HG03060 (cell line): ENCODE measurements around the gene GGACT.
"Not testable (repeated sequence)": the region's sequence is repeated elsewhere in the genome, so short reads cannot be mapped to it uniquely, and the experiment has no call there.

Experiments
- ATAC-seq: cut with Tn5 transposase; IDR thresholded peaks from one replicate; pipeline ENCODE4 v1.9.1; 2021; ENCODE audit warnings: low read depth, moderate number of reproducible peaks; ENCODE audit not compliant: unreplicated experiment

The GGACT gene

DNA sequence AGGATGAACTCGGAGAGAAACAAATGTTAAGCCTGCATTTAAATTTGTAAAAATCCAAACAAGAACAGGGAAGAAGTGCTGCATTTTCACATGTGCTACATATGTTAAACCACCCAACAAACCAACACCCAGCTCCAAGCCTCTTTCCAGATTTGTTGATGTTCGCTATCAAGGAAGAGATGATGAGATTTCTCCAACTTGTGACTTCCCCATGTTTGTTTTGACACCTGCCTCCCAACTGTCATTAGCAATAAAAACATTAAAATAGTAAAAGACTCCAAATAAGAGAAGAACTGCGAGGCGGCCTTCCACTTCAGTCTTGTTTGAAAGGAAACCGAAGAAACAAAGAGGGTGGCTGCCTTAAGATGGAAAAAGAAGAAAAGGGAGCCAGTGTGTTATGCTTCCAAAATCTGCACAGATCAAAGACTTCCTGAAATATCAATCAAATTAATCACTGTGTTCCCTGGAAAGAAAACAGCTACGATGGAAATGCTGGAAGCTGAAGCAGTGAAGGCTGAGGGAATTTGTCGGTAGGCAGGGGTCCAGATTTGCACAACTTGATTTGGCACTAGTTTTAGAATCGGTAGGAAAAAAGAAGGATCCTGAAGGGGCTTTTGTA is 14.0 kb upstream of the GGACT start:
- ATAC-seq, result no peak

- no peak for ATAC-seq
These were observed 13.1 kb upstream of the GGACT start for GRCh38 chr13:100601716-100602115.

- ATAC-seq, result no peak
These were observed 12.3 kb upstream of the GGACT start for GRCh38 chr13:100600915-100601314.

DNA sequence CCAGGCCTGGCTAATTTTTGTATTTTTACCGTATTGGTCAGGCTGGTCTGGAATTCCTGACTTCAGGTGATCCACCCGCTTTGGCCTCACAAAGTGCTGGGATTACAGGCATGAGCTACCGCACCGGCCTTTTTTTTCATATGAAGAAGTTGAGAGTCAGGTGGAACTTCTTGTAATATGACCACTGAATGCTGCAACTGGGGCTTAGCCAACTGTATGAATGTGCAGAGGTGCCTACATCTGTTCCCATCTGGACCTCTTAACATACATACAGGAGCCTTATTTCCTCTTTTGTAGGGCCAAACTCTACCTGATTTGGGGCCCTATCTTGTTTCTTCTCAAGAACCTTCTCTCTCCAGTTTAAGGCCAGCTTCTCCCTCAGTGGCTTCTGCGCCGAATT is 11.9 kb upstream of the GGACT start:
- no peak for ATAC-seq

GRCh38 chr13:100597253-100597652 is 8.7 kb upstream of the GGACT start:
- ATAC-seq, result no peak

DNA sequence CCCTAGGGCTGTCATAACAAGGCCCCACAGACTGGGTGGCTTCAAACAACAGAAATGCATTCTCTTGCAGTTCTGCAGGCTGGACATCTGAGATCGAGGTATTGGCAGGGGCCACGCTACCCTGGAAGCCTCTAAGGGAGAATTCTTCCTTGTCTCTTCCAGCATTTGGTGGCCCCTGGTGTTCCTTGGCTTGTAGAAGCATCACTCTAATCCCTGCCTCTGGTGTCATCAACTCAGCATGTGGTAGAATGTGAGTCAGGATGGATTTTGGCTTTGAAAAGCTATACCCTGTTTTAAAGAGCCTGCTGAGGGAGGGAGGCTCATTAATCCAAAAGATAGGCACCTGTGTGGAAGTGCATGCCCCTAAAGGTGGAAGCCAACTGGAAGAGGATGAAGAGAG is 7.9 kb upstream of the GGACT start:
- ATAC-seq, result no peak

GRCh38 chr13:100594731-100595130 is 6.1 kb upstream of the GGACT start:
- ATAC-seq, result no peak

DNA sequence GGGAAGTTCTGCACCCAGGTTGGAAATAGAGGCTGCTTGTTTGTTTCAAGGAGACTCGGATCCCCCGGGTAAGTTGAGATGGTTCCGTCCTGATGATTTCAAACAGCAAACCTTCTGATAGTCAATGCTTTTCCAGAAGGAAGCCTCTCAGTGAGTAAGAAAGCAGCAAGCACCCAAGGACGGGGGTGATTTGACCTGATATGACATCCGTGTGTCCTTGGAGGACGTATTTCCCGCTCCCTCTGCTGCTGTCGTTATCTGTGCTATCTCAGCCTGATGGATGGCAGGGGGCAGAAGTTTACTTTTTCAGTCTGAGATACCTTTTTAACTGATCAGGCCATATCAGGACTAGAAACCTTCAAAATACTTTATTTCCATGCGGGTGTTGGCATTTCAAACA is 5.7 kb upstream of the GGACT start:
- no peak for ATAC-seq

DNA sequence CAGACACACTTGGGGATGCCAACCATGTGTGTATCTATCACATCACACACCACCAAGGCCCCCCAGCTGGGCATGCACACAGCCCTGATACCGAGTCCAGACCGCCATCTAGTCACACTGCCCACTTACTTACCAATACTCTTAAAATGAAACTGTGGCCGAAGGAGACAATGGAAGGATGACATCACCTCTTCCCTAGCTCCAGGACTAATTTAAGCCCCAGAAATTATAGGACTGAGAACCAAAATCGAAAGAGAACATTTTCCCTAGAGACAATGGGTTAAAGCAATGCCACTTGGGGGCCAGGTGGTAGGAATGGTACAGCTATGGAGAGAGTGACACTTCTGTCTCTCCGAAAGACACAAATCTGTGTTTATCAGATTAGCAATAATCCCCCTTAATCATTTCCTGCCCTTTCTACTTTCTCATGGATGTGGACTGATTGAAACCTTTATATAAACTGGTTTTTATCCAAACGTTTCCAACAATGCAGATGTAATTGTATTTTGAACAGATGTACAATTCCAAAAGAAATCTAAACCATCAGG is 663 bp upstream of the GGACT start:
- ATAC-seq, result no peak

DNA sequence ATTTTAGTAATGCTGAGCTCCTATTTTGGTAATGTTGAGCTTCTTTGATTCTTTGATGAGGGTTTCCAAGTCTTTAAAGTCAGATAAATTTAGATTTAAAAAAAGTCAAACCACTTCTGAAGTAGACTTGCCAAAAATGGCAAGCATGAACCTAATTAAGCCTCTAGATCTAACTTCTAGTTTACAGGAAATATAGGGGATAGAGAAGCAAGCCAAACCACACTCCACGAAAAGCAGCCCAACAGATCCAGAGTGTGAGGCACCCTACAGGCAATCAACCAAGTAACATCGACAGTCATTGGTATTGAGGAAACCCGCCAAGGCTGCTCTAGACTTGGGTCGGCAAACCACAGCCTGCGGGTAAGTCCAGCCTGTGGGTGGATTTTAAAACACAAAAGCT is 3.7 kb downstream of the GGACT start:
- ATAC-seq, result no peak

DNA sequence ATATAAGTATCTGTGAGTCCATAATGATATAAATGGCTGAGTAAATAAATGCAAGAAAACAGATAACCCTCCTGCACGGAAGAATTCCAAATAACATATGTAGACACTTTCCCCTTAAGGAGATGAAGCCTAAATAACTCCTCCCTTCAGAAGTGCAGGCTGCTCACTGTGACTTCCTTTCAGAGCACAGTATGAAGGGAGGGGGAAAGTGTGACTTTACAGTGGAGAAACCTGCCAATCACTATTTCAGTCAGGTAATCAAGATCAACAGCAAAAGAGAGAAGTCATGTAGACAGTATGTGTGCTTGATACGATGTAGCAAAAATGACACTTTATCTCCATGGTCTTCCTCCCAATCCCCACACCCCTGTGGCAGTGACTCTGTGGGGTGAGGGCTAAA is 7.1 kb downstream of the GGACT start:
- ATAC-seq, result no peak

- ATAC-seq, result no peak
These were observed 7.6 kb downstream of the GGACT start for GRCh38 chr13:100581030-100581429.

DNA sequence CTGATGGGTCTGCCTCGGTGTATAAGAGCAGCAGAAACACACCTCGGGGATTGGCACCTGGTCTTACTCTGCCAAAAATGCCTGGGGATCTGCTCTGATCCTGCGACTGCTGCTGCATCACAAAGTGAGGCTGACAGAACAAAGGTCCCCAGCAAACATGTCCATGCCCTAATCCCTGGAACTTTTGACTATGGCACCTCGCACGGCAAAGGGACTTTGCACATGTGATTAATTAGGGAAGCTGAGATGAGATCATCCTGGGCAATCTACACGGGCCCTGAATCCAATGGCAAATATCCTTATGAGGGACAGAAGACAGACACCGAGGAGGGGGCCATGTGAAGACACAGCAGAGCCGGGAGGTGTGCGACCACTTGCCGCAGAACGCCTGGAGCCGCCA is 8.5 kb downstream of the GGACT start:
- ATAC-seq, result no peak

DNA sequence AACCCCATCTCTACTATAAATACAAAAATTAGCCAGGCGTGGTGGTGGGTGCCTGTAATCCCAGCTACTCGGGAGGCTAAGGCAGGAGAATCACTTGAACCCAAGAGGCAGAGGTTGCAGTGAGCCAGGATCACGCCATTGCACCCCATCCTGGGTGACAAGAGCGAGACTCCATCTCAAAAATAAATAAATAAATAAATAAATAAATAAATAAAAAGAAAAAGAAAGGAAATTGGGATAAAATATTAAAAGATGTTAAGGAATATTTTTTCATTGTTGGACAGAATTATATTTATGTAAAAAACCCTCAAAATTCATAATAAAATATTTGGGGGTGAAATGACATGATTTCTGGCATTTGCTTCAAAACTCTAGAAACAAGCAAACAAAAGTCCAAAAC is 11.3 kb downstream of the GGACT start:
- not testable (repeated sequence) for ATAC-seq

- ATAC-seq, result peak; percentile 88
These were observed 15.5 kb downstream of the GGACT start for GRCh38 chr13:100573121-100573520.

GRCh38 chr13:100566543-100566942 is 22.0 kb downstream of the GGACT start:
- ATAC-seq, result no peak

DNA sequence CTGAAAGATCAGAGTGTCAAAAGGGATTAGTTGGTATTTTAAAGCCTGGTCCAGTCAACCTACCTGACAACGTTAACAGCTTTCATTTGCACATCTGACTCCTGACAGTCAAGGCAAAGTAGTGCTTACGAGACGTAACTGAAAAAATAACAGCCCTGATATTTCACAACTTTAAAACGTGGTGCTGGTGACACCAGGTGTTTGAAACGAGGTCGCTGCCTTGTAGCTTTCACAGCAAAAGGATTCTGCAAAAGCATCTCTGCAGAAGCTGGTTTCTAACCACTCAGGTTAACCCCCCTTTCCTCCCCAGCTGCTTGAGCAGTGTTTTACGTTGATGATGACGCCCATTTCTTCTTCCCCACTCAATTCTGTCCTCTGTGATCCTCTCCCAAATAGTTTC is 23.3 kb downstream of the GGACT start:
- ATAC-seq, result no peak

- no peak for ATAC-seq
These were observed 24.0 kb downstream of the GGACT start for GRCh38 chr13:100564444-100565223.

DNA sequence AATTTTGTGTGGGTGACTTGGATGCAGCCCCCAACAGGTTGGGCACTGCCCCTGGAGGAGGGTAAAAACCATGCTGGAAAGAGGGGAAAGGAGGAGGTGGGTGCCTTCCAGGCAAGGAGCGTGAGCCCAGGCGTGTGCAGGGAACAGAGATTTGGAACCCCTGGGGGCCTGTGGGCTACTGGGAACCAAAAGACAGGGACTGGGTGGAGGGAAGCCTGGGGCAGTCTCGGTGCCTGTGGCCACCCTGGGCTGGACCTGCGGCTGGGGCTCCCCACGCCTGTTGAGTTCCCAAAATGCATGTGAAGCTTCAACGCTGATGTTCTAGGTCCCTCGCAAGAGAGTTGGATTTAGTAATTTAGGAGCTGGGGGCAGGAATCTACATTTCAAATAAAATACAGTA is 24.8 kb downstream of the GGACT start:
- no peak for ATAC-seq

DNA sequence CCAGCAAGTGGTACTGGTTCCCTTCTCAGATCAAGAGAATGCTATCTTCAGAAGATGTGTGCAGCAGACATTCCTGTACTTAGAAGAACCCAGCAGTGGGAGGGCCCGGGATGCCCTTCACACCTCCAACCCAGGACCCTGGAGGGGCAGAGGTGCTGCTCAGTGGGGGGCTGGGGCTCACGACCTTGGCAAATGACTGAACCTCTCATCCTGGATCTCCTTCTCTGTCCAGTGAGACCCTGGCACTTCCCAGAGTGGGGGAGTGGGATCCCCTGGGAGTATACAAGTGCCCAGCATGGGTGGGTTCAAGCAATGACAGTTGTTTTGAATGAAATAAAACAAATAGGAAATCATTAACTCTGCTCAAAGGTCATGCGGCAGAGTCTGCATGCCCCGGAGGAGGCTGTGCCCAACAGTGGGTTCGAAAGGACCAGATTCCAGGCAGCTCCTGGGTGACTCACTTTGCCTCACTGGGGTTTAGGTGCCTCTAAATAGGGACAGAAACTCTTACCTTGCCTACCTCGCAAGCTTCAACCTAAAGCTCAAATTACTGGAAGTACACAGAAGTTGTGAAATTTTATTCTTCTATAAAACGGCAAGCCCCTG is 26.9 kb downstream of the GGACT start:
- ATAC-seq, result no peak

GRCh38 chr13:100561158-100561499 is 27.5 kb downstream of the GGACT start:
- ATAC-seq, result no peak
